SK-N-SH (cell line): ENCODE measurements around the gene NEU4. TPM values are rescaled to one million over a fixed set of nuclear protein-coding genes. Genes with fewer than 3 reads are reported as not detected.

Experiments
- CTCF ChIA-PET: fragments of 300-600, 350-600 bp; formaldehyde crosslinking; extraction: SDS; loops from one replicate; lab custom pipeline; 2021; lab: Yijun Ruan, JAX
- POLR2A ChIA-PET: fragments of 350-600 bp; sonication (Branson Sonifier 250); formaldehyde crosslinking; extraction: SDS; loops from one replicate; lab custom pipeline; 2020; ENCODE audit warnings: antibody characterized with exemption, inconsistent platforms; lab: Yijun Ruan, JAX
- DNase-seq: peaks from one replicate; pipeline ENCODE4 v3.0.0; 2012
- H2AFZ ChIP-seq: fragments of 200-600 bp; sonication (generic); 2 replicates; pipeline ENCODE4 v1.8.1; 2016; ENCODE audit warnings: antibody characterized with exemption, mild to moderate bottlenecking, low read depth
- H3F3A ChIP-seq: fragments of 200-600 bp; sonication (generic); replicated peaks from 2 replicates; pipeline ENCODE3; 2016; ENCODE audit warnings: antibody characterized with exemption, mild to moderate bottlenecking; ENCODE audit not compliant: insufficient read depth
- H3K27ac ChIP-seq, 2 experiments: fragments of 200-500 bp in 1 of 2; fragments of 200-600 bp in 1 of 2; sonication (Bioruptor generic) in 1 of 2; sonication (generic), shearing (Covaris generic) in 1 of 2; 2 replicates each; pipeline versions ENCODE4 v1.5.1 to v1.6.1; 2014 to 2016; ENCODE audit warnings: low read depth in 2 of 2, inconsistent platforms in 1 of 2, low read length in 1 of 2, mild to moderate bottlenecking in 1 of 2, mixed read lengths in 1 of 2
- H3K27me3 ChIP-seq: fragments of 200-600 bp; sonication (generic), shearing (Covaris generic); 2 replicates; pipeline ENCODE4 v1.6.1; 2016; ENCODE audit warnings: mixed run types; ENCODE audit not compliant: insufficient read depth
- H3K36me3 ChIP-seq, 2 experiments: fragments of 200-500 bp in 1 of 2; fragments of 200-600 bp in 1 of 2; sonication (Bioruptor generic) in 1 of 2; sonication (generic) in 1 of 2; replicated peaks in 1 of 2; 2 replicates each; pipeline versions ENCODE3 to v1.5.1; 2014 to 2016; ENCODE audit warnings: low read length in 1 of 2, mild to moderate bottlenecking in 1 of 2; ENCODE audit not compliant: insufficient read depth in 2 of 2, control insufficient read depth in 1 of 2
- H3K4me1 ChIP-seq, 2 experiments: fragments of 200-500 bp in 1 of 2; fragments of 200-600 bp in 1 of 2; sonication (Bioruptor generic) in 1 of 2; sonication (generic), shearing (Covaris generic) in 1 of 2; 2 replicates each; pipeline versions ENCODE4 v1.5.1 to v1.6.1; 2014 to 2016; ENCODE audit warnings: low read depth in 1 of 2, low read length in 1 of 2, mixed run types in 1 of 2; ENCODE audit not compliant: insufficient read depth in 2 of 2, control insufficient read depth in 1 of 2
- H3K4me2 ChIP-seq: fragments of 200-600 bp; sonication (generic), shearing (Covaris generic); 2 replicates; pipeline ENCODE4 v1.6.1; 2017; ENCODE audit warnings: mixed run types
- H3K4me3 ChIP-seq, 2 experiments: fragments of 200-500 bp in 1 of 2; fragments of 200-600 bp in 1 of 2; sonication (Bioruptor generic) in 1 of 2; sonication (generic), shearing (Covaris generic) in 1 of 2; 2 replicates each; pipeline versions ENCODE4 v1.5.1 to v1.8.1; 2014 to 2016; ENCODE audit warnings: low read depth in 2 of 2, inconsistent platforms in 1 of 2, low read length in 1 of 2, mild to moderate bottlenecking in 1 of 2, mixed read lengths in 1 of 2, moderate library complexity in 1 of 2
- H3K79me2 ChIP-seq: fragments of 200-600 bp; sonication (generic); 2 replicates; pipeline ENCODE4 v1.8.1; 2017; ENCODE audit warnings: mild to moderate bottlenecking; ENCODE audit not compliant: insufficient read depth
- H3K9ac ChIP-seq: fragments of 200-600 bp; sonication (generic); 2 replicates; pipeline ENCODE4 v1.6.1; 2017; ENCODE audit warnings: mixed run types
- H3K9me2 ChIP-seq: fragments of 200-600 bp; sonication (generic); 2 replicates; pipeline ENCODE4 v1.6.1; 2017; ENCODE audit warnings: mixed run types
- H3K9me3 ChIP-seq: fragments of 200-600 bp; sonication (generic); 2 replicates; pipeline ENCODE4 v1.6.1; 2017; ENCODE audit warnings: mixed run types, mild to moderate bottlenecking, moderate library complexity
- H4K20me1 ChIP-seq: fragments of 200-600 bp; sonication (generic); 2 replicates; pipeline ENCODE4 v1.6.1; 2017; ENCODE audit warnings: mild to moderate bottlenecking, mixed run types; ENCODE audit not compliant: insufficient read depth
- CHD2 ChIP-seq: fragments of 150-350 bp; IDR thresholded peaks from 2 replicates; pipeline ENCODE4 v1.6.1; 2018; ENCODE audit warnings: low read length; ENCODE audit not compliant: partially characterized antibody
- ELF1 ChIP-seq: IDR thresholded peaks from 2 replicates; pipeline ENCODE4 v1.4.0; 2012
- EP300 ChIP-seq, 2 experiments: IDR thresholded peaks; 2 replicates each; pipeline versions ENCODE4 v1.4.0 to v1.6.1; 2012; ENCODE audit warnings: borderline replicate concordance in 1 of 2, low read depth in 1 of 2, low read length in 1 of 2
- EZH2phosphoT487 ChIP-seq: fragments of 200-600 bp; sonication (generic); IDR thresholded peaks from 2 replicates; pipeline ENCODE4 v1.6.1; 2017; ENCODE audit warnings: low read depth, mixed run types, mild to moderate bottlenecking, antibody characterized with exemption, moderate library complexity, borderline replicate concordance
- GATA2 ChIP-seq: sonication (generic); formaldehyde crosslinking; IDR thresholded peaks from 2 replicates; pipeline ENCODE4 v1.5.0; 2020; ENCODE audit warnings: mild to moderate bottlenecking, missing genetic modification reagents
- IRF3 ChIP-seq: fragments of 150-350 bp; IDR thresholded peaks from 2 replicates; pipeline ENCODE4 v1.6.1; 2016; ENCODE audit warnings: mild to moderate bottlenecking, low read depth, low read length
- MAX ChIP-seq: IDR thresholded peaks from 2 replicates; pipeline ENCODE4 v1.4.0; 2012; ENCODE audit warnings: low read depth
- MXI1 ChIP-seq: IDR thresholded peaks from 2 replicates; pipeline ENCODE4 v1.6.1; 2012; ENCODE audit warnings: mild to moderate bottlenecking, low read depth, low read length, improper control_type of control experiment
- NRF1 ChIP-seq: IDR thresholded peaks from 2 replicates; pipeline ENCODE4 v1.6.1; 2012; ENCODE audit warnings: low read depth, mild to moderate bottlenecking, low read length
- PBX3 ChIP-seq: IDR thresholded peaks from 2 replicates; pipeline ENCODE4; 2012
- POLR2AphosphoS5 ChIP-seq: IDR thresholded peaks from 2 replicates; pipeline ENCODE4 v1.6.1; 2012; ENCODE audit warnings: low read depth, low read length
- REST ChIP-seq: IDR thresholded peaks from 2 replicates; pipeline ENCODE4 v1.6.1; 2012; ENCODE audit warnings: mild to moderate bottlenecking, low read depth, low read length, moderate library complexity
- TAF1 ChIP-seq: IDR thresholded peaks from 2 replicates; pipeline ENCODE4 v1.6.1; 2012; ENCODE audit warnings: low read depth, mild to moderate bottlenecking, low read length, moderate library complexity, borderline replicate concordance
- TCF12 ChIP-seq: IDR thresholded peaks from 2 replicates; pipeline ENCODE4 v1.4.0; 2012
- TEAD4 ChIP-seq: IDR thresholded peaks from 2 replicates; pipeline ENCODE4 v1.4.0; 2012; ENCODE audit warnings: mild to moderate bottlenecking, borderline replicate concordance; ENCODE audit not compliant: insufficient read depth
- USF2 ChIP-seq: fragments of 150-350 bp; IDR thresholded peaks from 2 replicates; pipeline ENCODE4 v1.6.1; 2017; ENCODE audit warnings: antibody characterized with exemption, low read length, low read depth, borderline replicate concordance
- YY1 ChIP-seq: IDR thresholded peaks from 2 replicates; pipeline ENCODE4 v1.4.0; 2012; ENCODE audit warnings: low read depth, mild to moderate bottlenecking
- ZBTB33 ChIP-seq: IDR thresholded peaks from 2 replicates; pipeline ENCODE4 v1.4.0; 2012; ENCODE audit warnings: low read depth, borderline replicate concordance
- WGBS: methylation state at CpG from one replicate; pipeline ENCODE4 v1.1.6; 2017; ENCODE audit warnings: low lambda C conversion rate; 5-methylcytosine and 5-hydroxymethylcytosine counted together
- polyA plus RNA-seq, 3 experiments: library from polyadenylated mRNA; depleted of rRNA; stranded (reverse); fragments of >200 nt; gene quantifications; 2 replicates each; pipeline ENCODE4 v1.2.3, GENCODE V29; 2012

The NEU4 gene
- polyA plus RNA-seq, 1 of the 3 experiments (the other 2 are of a cell fraction) = 0.05 TPM

GRCh38 chr2:241768251-241768711 is 40.7 kb upstream of the NEU4 start (continued):
- no peak for TF ChIP-seq EP300 (IDR thresholded peaks at IDR 0.05; ENCODE audit: borderline replicate concordance in 1 of 2, low read depth in 1 of 2, low read length in 1 of 2)
- TF ChIP-seq TEAD4 = no peak
- no peak for TF ChIP-seq GATA2 (CRISPR knock-in tag)
- TF ChIP-seq USF2 = no peak
- TF ChIP-seq, all 33 proteins: peak for 0

GRCh38 chr2:241768850-241769249 is 40.1 kb upstream of the NEU4 start:
- Histone ChIP-seq H2AFZ (no peak overlapping the region), H3K4me2 (no peak overlapping the region), H3K4me1 (peaks cover 0 to 27% of the 10 kb centered on the region in 2 experiments; a peak in 1 of 4 replicates), H3K79me2 (no peaks in the 10 kb centered on the region), H3K4me3 (no peak overlapping the region), H3K36me3 (no peaks in the 10 kb centered on the region), H4K20me1 (no peaks in the 10 kb centered on the region), H3F3A (no peaks in the 10 kb centered on the region), H3K27me3 (no peaks in the 10 kb centered on the region), H3K27ac (no peak overlapping the region; a peak in 1 of 4 replicates), H3K9me3 (no peaks in the 10 kb centered on the region), H3K9me2 (no peaks in the 10 kb centered on the region), H3K9ac (no peak overlapping the region)
- TF ChIP-seq MXI1 (no peak), CHD2 (no peak), MAX (no peak), TAF1 (no peak), TCF12 (no peak), POLR2AphosphoS5 (no peak), ELF1 (no peak), EP300 (IDR thresholded peaks at IDR 0.05; ENCODE audit: borderline replicate concordance in 1 of 2, low read depth in 1 of 2, low read length in 1 of 2) (no peak), USF2 (no peak), NRF1 (no peak), PBX3 (no peak), ZBTB33 (no peak), YY1 (no peak), IRF3 (no peak), EZH2phosphoT487 (no peak), REST (no peak)
- ChIA-PET POLR2A (no interaction called here), CTCF (interaction anchor here (0.8 kb wide), 1 partner anchor 91 kb away, joined by 3 read pairs; no protein-coding TSS in a partner anchor)
- peak; percentile 32 for DNase-seq
- WGBS = 96% methylated on average over 3 of the region's 11 CpGs
